GM12878 (cell line): Measurements from ENCODE around the gene LYZL1. TPM values are rescaled to one million over a fixed set of nuclear protein-coding genes. Genes with fewer than 3 reads are reported as not detected.

ENCODE experiments used
- ATAC-seq: fragments of 200-7000 bp; cut with Tn5 transposase; 3 replicates; pipeline ENCODE4 v1.9.1; 2020; ENCODE audit warnings: mild to moderate bottlenecking, moderate library complexity
- BruUV-seq: library from RNA; stranded (reverse); fragments of 400-500 nt; replicated peaks from 2 replicates; lab custom pipeline; 2021; lab: Mats Ljungman, UMichigan
- CTCF ChIA-PET: fragments of 300-600 bp; sonication (Branson Sonifier 250); formaldehyde crosslinking; extraction: SDS; loops from one replicate; lab custom pipeline; 2021; ENCODE audit warnings: inconsistent platforms; lab: Yijun Ruan, JAX
- POLR2A ChIA-PET: fragments of 350-600 bp; formaldehyde crosslinking; extraction: SDS; loops from one replicate; lab custom pipeline; 2021; ENCODE audit warnings: inconsistent platforms; lab: Charles Lee
- RAD21 ChIA-PET: fragments of 300-600 bp; sonication (Branson Sonifier 250); formaldehyde crosslinking; loops from one replicate; lab custom pipeline; 2023; ENCODE audit warnings: antibody characterized with exemption; ENCODE audit not compliant: unreplicated experiment; lab: Charles Lee
- SMC1A ChIA-PET: fragments of 300-600 bp; sonication (Branson Sonifier 250); formaldehyde crosslinking; loops from one replicate; lab custom pipeline; 2023; ENCODE audit not compliant: unreplicated experiment, uncharacterized antibody; lab: Charles Lee
- DNase-seq: peaks from one replicate; pipeline ENCODE4 v3.0.0-alpha.2; 2011; ENCODE audit warnings: low read depth, low spot score
- FAIRE-seq: peaks from 3 replicates; lab custom pipeline; 2011; peaks lifted over from hg19 to GRCh38; lab: Jason Lieb, UNC
- H2AFZ ChIP-seq: 2 replicates; pipeline ENCODE4 v1.6.0; 2011; ENCODE audit warnings: low read depth, low read length, control low read depth; ENCODE audit not compliant: control insufficient read depth
- H3K27ac ChIP-seq: 2 replicates; pipeline ENCODE4 v1.5.1; 2011; ENCODE audit warnings: control low read depth; ENCODE audit not compliant: control insufficient read depth, insufficient read depth
- H3K27me3 ChIP-seq, 2 experiments: replicated peaks in 1 of 2; 2 replicates each; pipeline versions ENCODE4 v1.6.0 to v1.6.1; 2011; ENCODE audit warnings: low read length in 1 of 2; ENCODE audit not compliant: control insufficient read depth in 2 of 2, insufficient read depth in 2 of 2
- H3K36me3 ChIP-seq, 2 experiments: 2 replicates each; pipeline ENCODE4 v1.5.1; 2011; ENCODE audit warnings: low read length in 1 of 2; ENCODE audit not compliant: control insufficient read depth in 2 of 2, insufficient read depth in 2 of 2
- H3K4me1 ChIP-seq: 2 replicates; pipeline ENCODE4 v1.6.1; 2011; ENCODE audit warnings: mild to moderate bottlenecking, low read length, moderate library complexity, mixed read lengths; ENCODE audit not compliant: control insufficient read depth, insufficient read depth
- H3K4me2 ChIP-seq: 2 replicates; pipeline ENCODE4 v1.6.0; 2011; ENCODE audit warnings: control low read depth; ENCODE audit not compliant: control insufficient read depth, insufficient read depth
- H3K4me3 ChIP-seq: fragments of 200-600 bp; sonication (generic); 2 replicates; pipeline ENCODE4 v1.5.1; 2016
- H3K79me2 ChIP-seq: 2 replicates; pipeline ENCODE4 v1.6.0; 2011; ENCODE audit warnings: low read length; ENCODE audit not compliant: control insufficient read depth, insufficient read depth
- H3K9ac ChIP-seq: 2 replicates; pipeline ENCODE4 v1.8.0; 2011; ENCODE audit warnings: low read length, control low read depth, mixed read lengths; ENCODE audit not compliant: control insufficient read depth, insufficient read depth
- H3K9me3 ChIP-seq: replicated peaks from 3 replicates; pipeline ENCODE4 v1.5.1; 2011; ENCODE audit warnings: mild to moderate bottlenecking, low read length; ENCODE audit not compliant: control insufficient read depth, insufficient read depth
- H4K20me1 ChIP-seq: 2 replicates; pipeline ENCODE4 v1.6.0; 2011; ENCODE audit not compliant: control insufficient read depth, insufficient read depth
- ASH2L ChIP-seq: fragments of 300-600, 200-600 bp; sonication (generic); IDR thresholded peaks from 2 replicates; pipeline ENCODE4 v1.6.1; 2017; ENCODE audit warnings: low read depth, mild to moderate bottlenecking, borderline replicate concordance
- BMI1 ChIP-seq: fragments of 450-650 bp; IDR thresholded peaks from 2 replicates; pipeline ENCODE4 v1.6.1; 2016; ENCODE audit warnings: mild to moderate bottlenecking, moderate library complexity, borderline replicate concordance
- CEBPB ChIP-seq, 2 experiments: fragments of 150-350 bp in 1 of 2; IDR thresholded peaks; 2 replicates each; pipeline ENCODE4 v1.6.1; 2012 to 2014; ENCODE audit warnings: low read depth in 2 of 2, low read length in 2 of 2, borderline replicate concordance in 1 of 2, inconsistent platforms in 1 of 2
- HDAC2 ChIP-seq: fragments of 200-600 bp; sonication (generic); IDR thresholded peaks from 2 replicates; pipeline ENCODE4 v1.6.1; 2017
- RAD51 ChIP-seq: fragments of 450-650 bp; IDR thresholded peaks from 2 replicates; pipeline ENCODE4 v1.6.1; 2016; ENCODE audit warnings: moderate library complexity, mild to moderate bottlenecking, inconsistent platforms
- WGBS: methylation state at CpG from one replicate; pipeline ENCODE4 v1.1.6; 2016; ENCODE audit warnings: low lambda C conversion rate; ENCODE audit not compliant: insufficient replicate concordance, insufficient coverage; ENCODE audit errors: missing lambda C conversion rate; 5-methylcytosine and 5-hydroxymethylcytosine counted together
- in situ Hi-C: fragments of 300-500 bp; cut with MboI; formaldehyde crosslinking; loops from 9 replicates; pipeline ENCODE4 v1.14.3; 2018; ENCODE audit warnings: mixed read lengths
- intact Hi-C: fragments of 100-400 bp; cut with micrococcal nuclease; formaldehyde crosslinking; loops from one replicate; pipeline ENCODE4 v1.14.2; 2022; ENCODE audit not compliant: unreplicated experiment
- polyA plus RNA-seq, 11 experiments: library from polyadenylated mRNA; depleted of rRNA in 4 of 11; unstranded in 6 of 11; stranded (reverse) in 5 of 11; fragments of >200 nt; fragmentation: Nextera tagmentation in 4 of 11; fragmentation: Illumina TruSeq in 1 of 11; extraction: Ambion mirVana in 4 of 11; extraction: Trizol in 1 of 11; gene quantifications; 1 replicate in 1 of 11; 2 replicates in 10 of 11; pipeline versions ENCODE4 v1.2.1 to v1.2.3, GENCODE V29; 2011 to 2016; ENCODE audit warnings: inconsistent platforms in 2 of 11, missing spikeins in 2 of 11, low read depth in 1 of 11
- total RNA-seq, 4 experiments: library from RNA; depleted of rRNA in 3 of 4; stranded (reverse); fragments of >200 nt in 3 of 4; fragmentation: Illumina TruSeq in 1 of 4; extraction: Trizol in 1 of 4; gene quantifications; 2 replicates each; pipeline versions ENCODE4 v1.2.1 to v1.2.3, GENCODE V29; 2013 to 2021
- TF ChIP-seq, protein P1 (sequence below): fragments of 450-650 bp; IDR thresholded peaks from 2 replicates; pipeline ENCODE4 v1.6.1; 2016; ENCODE audit warnings: mild to moderate bottlenecking

Gene LYZL1
- total and polyA plus RNA-seq, 10 of the 15 experiments (the other 5 are each of a cell fraction or from before 2014, with no cell fraction given) = not detected

DNA sequence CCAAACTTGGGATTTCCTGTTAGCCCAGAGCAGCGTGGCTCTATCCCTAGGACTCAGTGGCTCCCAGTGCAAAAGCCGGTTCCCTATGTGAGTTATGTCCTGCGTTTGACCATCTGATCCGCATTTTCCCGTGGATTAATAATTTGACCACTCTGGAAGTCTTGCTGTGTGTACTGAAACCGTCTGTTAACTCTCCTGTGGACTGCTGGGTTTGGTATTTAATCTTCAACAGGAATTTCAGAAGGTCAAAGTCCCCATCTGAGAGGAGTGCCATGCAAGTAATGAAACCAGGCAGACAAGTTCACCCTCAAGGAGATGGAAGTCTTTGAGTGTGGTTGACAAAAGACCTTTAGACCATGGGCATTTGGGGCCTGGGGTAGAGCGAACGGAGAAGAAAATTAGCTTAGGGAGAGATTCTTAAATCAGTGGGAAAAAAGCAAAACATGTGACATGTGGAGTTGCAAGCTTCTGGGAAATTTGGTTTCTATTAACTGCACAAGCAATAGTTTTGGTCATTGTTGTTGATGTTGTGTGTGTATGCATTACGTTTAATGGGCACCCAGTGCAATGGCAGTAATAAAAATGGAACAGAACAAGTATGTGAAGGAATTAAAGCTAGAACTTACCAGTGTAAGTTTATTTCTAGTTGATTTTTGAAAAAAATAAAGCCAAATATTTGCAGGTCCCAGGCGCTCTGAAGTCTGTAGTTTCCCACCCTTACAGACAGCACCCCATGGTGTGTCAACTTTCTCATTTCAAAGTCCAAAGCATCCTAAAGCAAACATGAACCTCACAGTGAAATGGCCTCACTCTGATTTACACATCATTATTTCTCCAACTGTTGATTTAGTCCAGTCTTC, 38.2 kb downstream of the LYZL1 start:
- Histone ChIP-seq H3K9me3 (no peaks in the 10 kb centered on the region), H3K4me3 (no peak overlapping the region), H3K27ac (no peak overlapping the region), H4K20me1 (no peaks in the 10 kb centered on the region), H2AFZ (no peak overlapping the region), H3K9ac (no peak overlapping the region), H3K36me3 (no peaks in the 10 kb centered on the region), H3K27me3 (no peaks in the 10 kb centered on the region), H3K79me2 (no peaks in the 10 kb centered on the region), H3K4me2 (no peak overlapping the region), H3K4me1 (no peaks in the 10 kb centered on the region)
- POLR2A ChIA-PET = no interaction called here
- TF ChIP-seq CEBPB (IDR thresholded peaks at IDR 0.05; ENCODE audit: borderline replicate concordance in 1 of 2, low read depth in 2 of 2, low read length in 2 of 2) (no peak), HDAC2 (no peak), RAD51 (no peak), BMI1 (no peak), ASH2L (no peak)
- TF ChIP-seq, protein P1, sequence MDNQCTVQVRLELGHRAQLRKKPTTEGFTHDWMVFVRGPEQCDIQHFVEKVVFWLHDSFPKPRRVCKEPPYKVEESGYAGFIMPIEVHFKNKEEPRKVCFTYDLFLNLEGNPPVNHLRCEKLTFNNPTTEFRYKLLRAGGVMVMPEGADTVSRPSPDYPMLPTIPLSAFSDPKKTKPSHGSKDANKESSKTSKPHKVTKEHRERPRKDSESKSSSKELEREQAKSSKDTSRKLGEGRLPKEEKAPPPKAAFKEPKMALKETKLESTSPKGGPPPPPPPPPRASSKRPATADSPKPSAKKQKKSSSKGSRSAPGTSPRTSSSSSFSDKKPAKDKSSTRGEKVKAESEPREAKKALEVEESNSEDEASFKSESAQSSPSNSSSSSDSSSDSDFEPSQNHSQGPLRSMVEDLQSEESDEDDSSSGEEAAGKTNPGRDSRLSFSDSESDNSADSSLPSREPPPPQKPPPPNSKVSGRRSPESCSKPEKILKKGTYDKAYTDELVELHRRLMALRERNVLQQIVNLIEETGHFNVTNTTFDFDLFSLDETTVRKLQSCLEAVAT = no peak
- CTCF ChIA-PET = no interaction called here
- in situ Hi-C loops (no loop called here), intact Hi-C loops (no loop called here)
- RAD21 ChIA-PET = no interaction called here
- SMC1A ChIA-PET = no interaction called here
- DNase-seq (no peak), FAIRE-seq (no peak), ATAC-seq (no peak)
- no TSS peak for BruUV-seq
- 30% methylated on average over 10 of the region's 10 CpGs for WGBS
